GM21786 (cell line): Measurements from ENCODE around the gene MYADML2.

ENCODE experiments used
- ATAC-seq: cut with Tn5 transposase; IDR thresholded peaks from one replicate; pipeline ENCODE4 v1.9.1; 2021; ENCODE audit not compliant: unreplicated experiment

The MYADML2 gene

GRCh38 chr17:81978524-81979298 is 31.7 kb upstream of the MYADML2 start:
- no peak for ATAC-seq

DNA sequence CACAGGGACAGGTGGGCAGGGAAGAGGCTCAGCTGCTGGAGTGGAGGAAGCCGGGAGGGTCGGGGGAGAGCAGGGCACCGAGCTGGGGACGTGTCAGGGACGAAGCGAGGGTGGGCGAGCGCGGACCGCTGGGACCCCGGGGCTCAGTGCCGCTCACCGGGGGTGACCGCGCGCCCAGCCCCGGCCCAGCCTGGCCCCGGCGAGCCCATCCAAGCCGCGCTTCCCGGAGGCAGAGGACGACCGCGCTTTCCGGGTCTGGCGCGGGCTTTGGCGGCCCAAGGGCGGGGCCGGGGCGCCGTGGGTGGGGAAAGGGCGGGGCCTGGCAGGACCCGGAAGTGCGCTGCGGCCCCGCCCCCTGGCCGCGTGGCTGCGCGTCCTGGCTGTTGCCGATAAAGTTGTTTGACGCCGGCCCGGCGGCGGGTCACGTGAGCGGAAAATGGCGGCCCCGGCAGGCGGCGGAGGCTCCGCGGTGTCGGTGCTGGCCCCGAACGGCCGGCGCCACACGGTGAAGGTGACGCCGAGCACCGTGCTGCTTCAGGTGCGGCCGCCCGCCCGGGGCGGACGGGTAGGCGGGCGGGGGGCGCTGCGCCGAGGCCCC is 30.3 kb upstream of the MYADML2 start, which contains the start of gene ASPSCR1:
Gene ASPSCR1, plus strand, starts transcription at position 419 of the 598 bp plus-strand sequence. Its CDS starts 18 bp downstream, at position 437.
- ATAC-seq, result peak; percentile 79

DNA sequence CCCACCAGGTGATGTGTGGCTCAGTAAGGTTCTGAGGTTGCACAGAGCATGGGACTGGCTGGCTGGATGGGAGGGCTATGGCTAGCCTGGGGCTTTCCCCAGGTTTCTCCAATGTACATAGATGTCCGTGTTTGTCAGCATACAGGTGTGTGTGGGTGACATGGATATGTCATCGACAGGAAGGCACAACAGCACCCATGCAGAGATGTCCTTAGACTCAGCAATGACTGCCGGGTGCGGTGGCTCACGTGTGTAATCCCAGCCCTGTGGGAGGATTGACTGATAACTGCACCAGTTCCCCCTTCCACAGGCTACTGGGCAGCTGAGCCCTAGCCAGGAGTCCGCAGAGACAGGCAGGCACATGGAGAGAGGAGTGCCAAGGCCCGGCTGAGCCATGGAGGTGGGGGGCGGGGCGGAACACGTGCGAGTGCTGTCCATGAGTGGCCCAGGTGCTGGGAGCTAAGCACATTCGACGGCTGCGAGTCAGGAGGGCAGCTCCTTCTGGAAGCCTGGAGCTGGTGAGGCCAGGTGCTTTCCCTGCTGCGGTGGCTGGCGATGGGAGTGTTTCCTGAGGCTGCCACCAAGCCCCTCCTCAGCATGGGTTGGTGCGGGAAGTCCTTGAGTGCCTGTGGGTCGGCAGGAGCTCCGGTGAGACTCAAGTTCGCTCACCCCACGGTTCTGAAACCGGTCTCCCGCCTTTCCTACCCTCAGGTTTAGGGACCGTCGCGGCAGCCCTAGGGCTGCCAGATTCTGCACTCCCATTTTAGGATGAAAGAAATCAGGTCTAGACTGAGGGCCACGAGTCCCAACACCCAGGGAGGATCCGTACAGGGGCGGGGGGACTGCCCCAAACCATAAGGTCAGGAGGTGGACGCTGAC is 29.5 kb upstream of the MYADML2 start:
- no peak for ATAC-seq

- ATAC-seq, result no peak
Observed at GRCh38 chr17:81973432-81973831, 26.4 kb upstream of the MYADML2 start.

GRCh38 chr17:81968850-81969812 is 22.1 kb upstream of the MYADML2 start:
- ATAC-seq, result no peak

DNA sequence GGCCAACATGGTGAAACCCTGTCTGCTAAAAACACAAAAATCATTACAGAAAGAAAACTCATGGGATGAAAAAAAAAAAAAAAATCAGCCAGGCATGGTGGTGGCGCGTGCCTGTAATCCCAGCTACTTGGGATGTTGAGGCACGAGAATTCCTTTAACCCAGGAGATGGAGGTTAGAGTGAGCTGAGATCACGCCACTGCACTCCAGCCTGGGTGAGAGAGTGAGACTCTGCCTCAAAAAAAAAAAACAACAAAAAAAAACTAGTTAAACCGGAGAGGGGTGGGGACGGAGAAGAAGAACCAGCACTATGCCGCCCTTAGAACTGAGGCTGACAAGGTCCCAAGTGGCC is 21.3 kb upstream of the MYADML2 start:
- no peak for ATAC-seq

- no peak for ATAC-seq
Observed at GRCh38 chr17:81967533-81968395, 20.7 kb upstream of the MYADML2 start.

DNA sequence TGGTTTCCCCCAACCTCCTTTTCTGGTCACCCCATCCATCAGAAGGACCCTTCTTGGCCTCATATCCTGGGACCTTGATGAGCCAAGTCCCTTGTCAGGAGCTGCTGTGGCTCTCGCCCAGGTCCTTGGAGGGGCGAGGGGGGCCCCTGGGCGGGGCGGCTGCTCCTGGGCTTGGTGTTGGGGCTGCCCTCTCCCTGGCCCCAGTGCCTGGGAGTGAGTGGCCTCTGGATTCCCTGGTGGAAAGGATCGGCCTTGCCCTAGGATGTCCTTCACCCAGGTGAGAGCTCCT is 20.2 kb upstream of the MYADML2 start:
- no peak for ATAC-seq

- ATAC-seq, result no peak
Observed at GRCh38 chr17:81966343-81967243, 19.6 kb upstream of the MYADML2 start.

DNA sequence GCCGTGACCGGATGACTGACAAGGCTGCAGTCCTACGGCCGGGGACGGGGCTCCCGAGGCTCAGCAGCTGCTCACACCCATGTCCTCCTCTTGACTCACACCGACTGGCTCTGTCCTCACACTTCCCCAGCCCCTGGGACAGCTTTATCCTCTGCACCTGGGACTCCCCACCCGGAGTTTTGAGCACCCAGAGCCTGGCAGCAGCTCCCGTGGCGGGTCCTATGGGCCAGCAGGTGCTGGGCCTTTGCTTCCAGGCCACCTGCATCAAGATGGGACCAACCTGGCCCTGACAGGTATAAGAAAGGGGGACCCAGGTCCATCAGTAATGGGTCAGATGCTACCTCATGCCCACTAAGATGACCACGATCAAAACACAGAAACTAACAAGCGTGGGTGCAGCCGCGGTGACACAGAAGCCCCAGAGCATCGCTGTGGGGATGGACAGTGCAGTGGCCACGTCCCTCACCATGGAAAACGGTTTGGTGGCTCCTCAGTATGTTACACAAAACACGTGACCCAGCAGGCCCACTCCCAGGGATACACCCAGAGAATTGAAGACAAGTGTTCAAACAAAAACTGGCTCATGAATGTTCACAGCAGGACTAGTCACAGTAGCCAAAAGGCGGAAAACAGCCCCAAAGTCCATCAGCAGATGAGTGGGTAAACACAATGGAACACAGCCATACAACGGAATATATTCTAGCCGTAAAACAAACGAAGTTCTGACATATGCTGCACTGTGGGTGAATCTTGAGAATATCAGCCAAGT is 17.2 kb upstream of the MYADML2 start:
- ATAC-seq, result no peak

GRCh38 chr17:81962499-81963441 is 15.7 kb upstream of the MYADML2 start:
- ATAC-seq, result no peak

DNA sequence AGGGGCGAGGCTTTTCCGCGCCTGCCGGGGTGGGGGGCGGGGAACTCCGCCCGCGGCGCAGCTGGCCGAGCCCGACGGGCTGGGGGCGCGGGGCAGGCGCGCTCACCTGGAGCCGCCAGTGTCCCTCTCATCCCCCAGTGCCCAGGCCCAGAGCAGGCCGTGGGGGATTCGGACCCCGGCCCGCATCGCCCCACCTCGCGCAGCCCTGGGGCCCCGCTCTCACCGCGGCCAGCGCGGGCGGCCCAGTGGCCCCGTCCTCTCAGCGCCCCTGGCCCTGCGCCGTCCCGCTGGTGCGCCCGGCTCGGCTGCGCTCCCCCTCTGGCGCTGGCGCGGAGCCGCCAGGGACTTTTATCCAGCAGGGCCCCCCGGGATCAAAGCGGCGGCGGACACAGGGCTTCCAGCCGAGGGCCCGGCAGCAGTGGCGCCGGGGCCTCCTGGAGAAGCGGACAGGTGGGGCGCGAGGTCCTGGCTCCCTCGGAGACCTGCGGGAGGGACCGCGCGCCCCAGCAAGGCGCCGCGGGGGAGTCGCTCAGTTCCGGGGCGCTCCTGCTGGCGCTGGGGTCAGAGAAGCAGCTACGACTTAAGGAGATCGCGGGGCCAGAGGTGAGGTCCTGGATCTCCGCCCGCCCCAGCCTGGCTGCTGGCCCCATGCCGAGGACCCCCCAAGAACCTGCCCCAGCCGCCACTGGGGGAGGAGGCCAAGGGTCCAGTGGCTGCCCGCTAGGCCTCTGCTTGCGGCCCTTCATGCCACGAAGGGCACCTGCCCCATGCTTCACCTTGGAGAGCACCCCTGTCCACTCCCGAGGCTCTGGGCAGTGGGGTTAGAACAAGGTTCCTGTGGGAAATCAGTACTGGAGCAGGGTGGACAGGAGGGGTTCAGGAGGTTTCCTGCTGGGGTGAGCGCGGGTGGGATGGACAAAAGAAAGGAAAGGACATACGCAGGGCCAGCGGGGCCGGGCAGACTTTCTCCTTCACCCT is 14.8 kb upstream of the MYADML2 start:
- ATAC-seq, result no peak

DNA sequence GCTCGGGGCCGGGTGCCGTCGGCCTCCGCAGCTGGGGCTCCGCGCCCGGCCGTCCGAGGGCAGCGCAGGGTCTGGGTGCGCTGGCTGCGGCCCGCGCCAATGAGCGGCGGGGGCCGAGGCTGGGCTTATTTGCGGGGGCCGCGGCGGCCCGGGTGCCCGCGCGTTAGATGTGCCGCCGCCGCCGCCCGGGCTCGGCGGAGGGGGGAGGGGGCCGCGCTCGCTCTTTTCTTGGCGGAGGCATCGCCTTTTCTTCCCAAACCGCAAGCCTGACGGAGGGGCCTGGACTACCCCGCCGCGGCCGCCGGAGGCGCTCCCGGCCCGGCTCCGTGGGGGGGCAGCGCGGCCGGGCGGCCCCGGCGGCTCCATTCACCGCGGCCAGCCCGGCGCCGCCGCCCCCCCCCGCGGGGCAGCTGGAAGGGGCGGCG is 14.1 kb upstream of the MYADML2 start, which contains the start of gene NOTUM:
Gene NOTUM, minus strand, starts transcription at position 101 of the 425 bp plus-strand sequence. CDS start 278 bp downstream, outside the sequence.
- ATAC-seq, result no peak

DNA sequence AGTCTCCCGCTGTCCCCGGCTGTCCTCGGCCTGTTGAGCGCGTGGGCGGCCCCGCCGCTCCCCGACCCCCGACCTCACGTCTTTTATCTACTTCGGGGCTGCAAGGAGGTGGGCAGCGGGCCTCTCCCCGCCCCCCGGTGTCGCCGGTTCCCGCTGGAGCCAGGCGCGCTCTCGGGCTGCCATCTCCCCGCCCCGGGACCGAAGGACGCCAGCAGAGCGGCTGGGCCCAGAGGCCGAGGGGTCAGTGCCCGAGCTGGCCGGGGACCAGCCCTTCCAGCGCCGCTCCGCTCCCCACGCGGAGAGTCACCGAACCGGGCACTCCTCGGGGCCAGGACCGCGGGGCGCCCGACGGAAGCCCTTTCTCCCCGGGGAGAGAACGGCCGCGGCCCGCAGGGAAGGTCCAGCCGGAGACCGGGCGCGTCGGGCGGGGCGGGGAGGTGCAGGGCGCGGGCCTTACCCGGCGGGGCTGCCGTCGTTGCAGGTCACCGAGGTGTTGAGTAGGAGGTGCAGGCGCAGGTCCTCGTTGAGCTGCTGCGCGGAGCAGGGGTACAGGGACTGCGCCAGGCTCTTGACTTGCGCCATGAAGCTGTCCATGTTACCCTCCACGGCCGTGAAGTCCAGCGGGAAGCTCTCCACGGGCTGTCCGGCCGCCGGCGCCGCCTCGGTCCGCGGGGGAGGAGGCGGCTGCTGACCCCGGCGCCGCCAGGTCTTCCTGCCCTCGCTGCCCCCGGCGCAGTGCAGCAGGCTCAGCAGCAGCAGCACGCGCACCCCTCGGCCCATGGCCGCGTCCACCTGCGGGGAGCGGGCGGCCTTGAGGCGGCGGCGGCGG is 13.3 kb upstream of the MYADML2 start:
- no peak for ATAC-seq
